ENCODE results near the gene DLL4.

DNA sequence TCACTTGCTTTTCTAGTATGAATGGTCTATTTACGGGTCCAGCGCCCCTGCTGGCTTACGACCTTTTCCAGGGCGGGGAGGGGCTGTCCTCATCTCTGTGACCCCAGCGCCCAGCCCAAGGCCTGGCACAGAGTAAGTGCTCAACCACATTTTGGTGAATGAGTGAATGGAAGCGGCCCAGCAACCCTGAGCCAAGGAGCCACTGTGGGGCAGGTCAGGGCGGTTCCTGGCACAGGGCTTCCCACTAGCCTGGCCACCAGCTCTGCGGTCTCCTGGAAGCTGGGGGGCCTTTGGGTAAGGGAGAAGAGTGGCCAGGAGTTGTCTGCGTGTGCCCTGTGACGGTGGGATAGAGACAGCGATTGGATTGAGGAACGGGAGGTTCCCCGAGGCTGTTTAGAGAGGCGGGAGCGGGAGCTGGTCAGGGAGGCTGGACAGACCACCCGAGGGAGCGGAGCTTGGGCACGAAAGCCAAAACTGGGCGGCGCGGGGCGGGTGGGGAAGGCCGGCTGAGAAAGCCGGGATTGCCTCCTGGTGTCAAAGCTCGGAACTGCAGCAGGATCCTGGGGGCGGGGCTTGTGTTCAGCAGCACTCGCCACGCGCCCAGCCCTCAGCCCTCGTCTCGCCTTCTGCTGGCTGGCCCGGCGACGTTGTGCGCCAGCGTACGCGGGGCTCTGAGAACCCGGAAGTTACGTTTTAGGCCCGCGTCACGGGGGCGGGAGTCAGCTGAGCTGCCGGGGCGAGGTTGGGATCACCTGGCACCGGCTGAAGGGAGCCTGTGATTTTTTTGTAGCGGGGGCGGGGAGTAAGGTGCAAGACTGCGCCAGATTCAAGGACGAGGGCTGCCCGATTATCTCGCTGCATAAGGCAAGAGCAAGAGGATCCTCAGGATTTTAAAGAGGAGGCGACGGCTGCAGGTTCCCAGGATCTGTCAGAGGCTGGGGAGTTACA is 35.1 kb upstream of the DLL4 start, which contains the start of gene VPS18:
- TF ChIP-seq CTCF (IDR thresholded peaks at IDR 0.05) (peak; percentile 93 to 98 (median 98)), POLR2A (IDR thresholded peaks at IDR 0.05) (peak; percentile 62 to 75)

Measured in uterus (tissue), 2 donors.